Measurements from ENCODE around the gene CORO2B.

The CORO2B gene

DNA sequence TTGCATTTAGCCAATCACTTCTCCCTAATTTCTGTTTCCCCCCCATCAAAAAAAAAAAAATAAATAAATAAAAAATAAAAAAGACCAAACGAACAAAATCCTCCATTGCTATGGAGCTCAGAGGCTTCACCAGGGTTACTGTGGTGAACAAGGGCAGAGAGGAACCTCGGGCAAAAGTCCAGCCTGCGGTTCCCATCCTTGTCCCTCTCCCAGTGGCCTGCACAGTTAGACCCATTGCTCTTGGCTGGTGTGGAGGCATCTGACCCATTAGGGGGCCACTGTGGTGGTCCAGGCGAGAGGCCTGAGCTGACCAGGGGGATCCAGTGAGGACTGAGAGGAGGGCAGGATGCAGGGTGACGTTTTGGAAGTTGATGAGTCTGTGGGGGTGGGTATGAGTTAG lies 18.8 kb downstream of the CORO2B start:
- no peak for DNase-seq (ENCODE audit: low read depth)
- H3K4me3 ChIP-seq (ENCODE audit: control insufficient read depth, low read depth, low read length) = no peak overlapping the region
- TF ChIP-seq CTCF (IDR thresholded peaks at IDR 0.05; ENCODE audit: control insufficient read depth, insufficient read depth, low read depth, low read length, missing control alignments) = no peak

- H3K4me3 ChIP-seq (ENCODE audit: control insufficient read depth, low read depth, low read length) = no peak overlapping the region
- no peak for TF ChIP-seq CTCF (IDR thresholded peaks at IDR 0.05; ENCODE audit: control insufficient read depth, insufficient read depth, low read depth, low read length, missing control alignments)
- DNase-seq (ENCODE audit: low read depth) = no peak
Measured at GRCh38 chr15:68598171-68599152, 19.7 kb downstream of the CORO2B start.

DNA sequence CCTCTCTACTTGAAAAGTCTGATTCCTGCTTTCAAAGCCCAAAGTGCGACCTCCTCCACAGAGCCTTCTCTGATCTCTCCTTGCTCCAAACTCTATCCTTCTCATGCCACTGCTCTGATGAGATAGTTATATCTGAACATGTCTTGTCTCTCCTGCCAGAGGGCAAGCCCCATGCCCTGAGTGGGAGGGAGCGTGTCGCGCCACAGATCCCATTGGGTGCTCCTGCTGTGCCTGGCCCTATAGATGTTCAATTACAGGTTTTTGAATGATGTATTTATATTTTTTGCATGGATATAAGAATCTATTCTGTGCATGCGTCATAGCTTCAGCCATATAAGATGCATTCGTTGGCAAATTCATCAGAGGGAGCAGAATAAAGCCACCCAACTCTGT lies 20.4 kb downstream of the CORO2B start:
- no peak overlapping the region for H3K4me3 ChIP-seq (ENCODE audit: control insufficient read depth, low read depth, low read length)
- DNase-seq (ENCODE audit: low read depth) = no peak
- no peak for TF ChIP-seq CTCF (IDR thresholded peaks at IDR 0.05; ENCODE audit: control insufficient read depth, insufficient read depth, low read depth, low read length, missing control alignments)

DNA sequence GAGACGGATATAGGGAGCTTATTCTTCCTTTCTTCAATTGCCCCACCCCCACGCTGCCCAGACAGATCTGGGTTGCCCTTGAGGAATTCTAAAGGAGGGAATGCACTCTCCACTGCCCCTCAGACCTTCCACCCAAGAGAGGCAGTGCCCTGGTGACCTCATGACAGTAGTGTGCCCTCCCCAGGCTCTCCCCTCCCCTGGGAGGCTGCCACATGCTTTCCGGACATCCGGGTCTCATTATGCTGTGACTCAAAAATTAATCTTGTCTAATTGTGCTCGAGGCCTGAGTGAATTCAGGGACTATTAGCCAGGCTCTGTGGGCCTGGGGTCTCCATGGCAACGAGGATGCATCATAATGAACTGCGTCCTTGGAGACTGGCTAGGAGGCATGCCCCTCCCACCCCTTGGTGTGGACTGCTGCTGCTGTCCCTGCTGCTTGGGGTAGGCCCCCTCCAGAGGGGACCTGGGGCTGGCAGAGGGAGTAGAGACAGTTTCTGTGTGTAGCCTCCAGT lies 20.8 kb downstream of the CORO2B start:
- no peak for DNase-seq (ENCODE audit: low read depth)
- TF ChIP-seq CTCF (IDR thresholded peaks at IDR 0.05; ENCODE audit: control insufficient read depth, insufficient read depth, low read depth, low read length, missing control alignments) = no peak
- H3K4me3 ChIP-seq (ENCODE audit: control insufficient read depth, low read depth, low read length) = no peak overlapping the region

DNA sequence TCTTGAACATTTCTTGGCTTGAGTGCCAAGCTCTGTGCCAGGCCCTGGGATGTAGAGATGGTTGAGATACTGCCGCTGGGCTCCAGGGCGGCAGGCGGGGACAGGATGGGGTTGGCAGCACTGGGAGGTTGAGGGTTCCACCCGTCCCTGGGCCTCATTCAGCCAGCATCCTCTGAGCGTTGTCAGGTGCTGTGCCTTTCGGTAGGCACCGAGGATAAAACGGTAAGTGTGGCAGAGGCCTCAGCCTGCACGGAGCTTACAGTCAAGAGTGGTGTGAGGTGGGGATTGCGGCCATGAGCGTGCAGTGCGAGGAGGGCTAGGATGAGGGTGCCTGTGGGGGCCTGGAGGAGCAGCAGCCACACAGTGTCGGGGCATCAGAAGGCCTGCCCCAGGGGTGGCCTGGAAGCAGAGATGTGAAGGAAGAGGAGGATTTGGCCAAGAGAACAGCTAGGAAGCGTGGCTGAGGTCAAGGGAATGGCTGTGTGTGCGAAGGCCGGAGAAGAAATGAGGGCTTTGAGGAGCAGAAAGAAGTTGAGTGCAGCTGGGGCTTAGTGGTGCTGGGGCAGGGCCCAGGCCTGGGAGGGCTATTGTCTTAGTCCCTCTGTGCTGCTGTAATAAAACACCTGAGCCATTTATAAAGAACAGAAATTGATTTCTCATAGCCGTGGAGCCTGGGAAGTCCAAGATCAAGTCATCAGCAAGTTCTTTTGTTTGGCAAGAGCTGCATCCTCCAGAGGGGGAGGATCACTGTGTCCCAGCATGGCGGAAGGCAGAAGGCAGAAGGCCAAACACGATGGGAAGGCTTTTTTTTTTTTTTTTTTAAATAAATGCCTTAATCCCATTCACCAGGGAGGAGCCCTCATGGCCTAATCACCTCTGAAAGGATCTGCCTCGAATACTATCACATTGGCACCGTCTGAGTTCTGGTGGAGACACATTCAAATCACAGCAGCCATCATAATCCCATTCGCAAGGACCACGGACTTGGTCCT lies 22.7 kb downstream of the CORO2B start:
- H3K4me3 ChIP-seq (ENCODE audit: control insufficient read depth, low read depth, low read length) = no peak overlapping the region
- no peak for DNase-seq (ENCODE audit: low read depth)
- TF ChIP-seq CTCF (IDR thresholded peaks at IDR 0.05; ENCODE audit: control insufficient read depth, insufficient read depth, low read depth, low read length, missing control alignments) = no peak

Data from AG09309 (cell line).